Trophoblast cell (in vitro differentiated cells and primary cell): ENCODE data around the gene TXLNB.
A peak's percentile ranks its signal among the peaks of the same experiment; 100 is the strongest.

Experiments used
- DNase-seq, 2 donors: peaks; one replicate each; pipeline ENCODE4 v3.0.0-alpha.2; 2016
- H2AFZ ChIP-seq: 2 replicates; pipeline ENCODE4 v1.6.1; 2013; ENCODE audit warnings: low read length, moderate library complexity, mild to moderate bottlenecking; ENCODE audit not compliant: insufficient read depth, poor library complexity
- H2AK5ac ChIP-seq: 2 replicates; pipeline ENCODE4 v1.6.1; 2013; ENCODE audit warnings: mild to moderate bottlenecking, low read length
- H2BK120ac ChIP-seq: 2 replicates; pipeline ENCODE4 v1.6.1; 2013; ENCODE audit warnings: low read length, mild to moderate bottlenecking, moderate library complexity; ENCODE audit not compliant: insufficient read depth, poor library complexity
- H2BK12ac ChIP-seq: 2 replicates; pipeline ENCODE4 v1.6.1; 2013; ENCODE audit warnings: mild to moderate bottlenecking, low read length, moderate library complexity
- H2BK5ac ChIP-seq: 2 replicates; pipeline ENCODE4 v1.6.1; 2013; ENCODE audit warnings: low read length, low read depth, moderate library complexity, mild to moderate bottlenecking; ENCODE audit not compliant: poor library complexity
- H3K14ac ChIP-seq: 2 replicates; pipeline ENCODE4 v1.6.1; 2013; ENCODE audit warnings: mild to moderate bottlenecking, low read length
- H3K18ac ChIP-seq: 2 replicates; pipeline ENCODE4 v1.6.1; 2013; ENCODE audit warnings: mild to moderate bottlenecking, low read length
- H3K23ac ChIP-seq: 2 replicates; pipeline ENCODE4 v1.6.1; 2013; ENCODE audit warnings: low read length
- H3K27ac ChIP-seq: 2 replicates; pipeline ENCODE4 v1.5.1; 2013; ENCODE audit warnings: low read depth, mild to moderate bottlenecking, inconsistent platforms, low read length, moderate library complexity
- H3K27me3 ChIP-seq: 2 replicates; pipeline ENCODE4 v1.6.1; 2013; ENCODE audit warnings: inconsistent platforms, mild to moderate bottlenecking, low read length, moderate library complexity; ENCODE audit not compliant: insufficient read depth
- H3K36me3 ChIP-seq, 2 experiments: 1 replicate in 1 of 2; 2 replicates in 1 of 2; pipeline ENCODE4 v1.6.1; 2013; ENCODE audit warnings: low read length in 2 of 2, mild to moderate bottlenecking in 2 of 2, moderate library complexity in 1 of 2; ENCODE audit not compliant: insufficient read depth in 2 of 2, control insufficient read depth in 1 of 2
- H3K4ac ChIP-seq: 2 replicates; pipeline ENCODE4 v1.6.1; 2013; ENCODE audit warnings: low read depth, mild to moderate bottlenecking, low read length, moderate library complexity
- H3K4me1 ChIP-seq, 2 experiments: 1 replicate in 1 of 2; 2 replicates in 1 of 2; pipeline ENCODE4 v1.6.1; 2013; ENCODE audit warnings: low read length in 2 of 2, mild to moderate bottlenecking in 2 of 2, moderate library complexity in 1 of 2; ENCODE audit not compliant: insufficient read depth in 2 of 2, control insufficient read depth in 1 of 2
- H3K4me2 ChIP-seq: 2 replicates; pipeline ENCODE4 v1.6.1; 2013; ENCODE audit warnings: inconsistent platforms, mild to moderate bottlenecking, low read length, moderate library complexity
- H3K4me3 ChIP-seq: 2 replicates; pipeline ENCODE4 v1.5.1; 2013; ENCODE audit warnings: mild to moderate bottlenecking, low read depth, low read length, inconsistent platforms
- H3K79me1 ChIP-seq: one replicate; pipeline ENCODE4 v1.6.1; 2013; ENCODE audit warnings: low read length
- H3K79me2 ChIP-seq: 2 replicates; pipeline ENCODE4 v1.6.1; 2013; ENCODE audit warnings: low read length, mild to moderate bottlenecking; ENCODE audit not compliant: control insufficient read depth, insufficient read depth, poor library complexity
- H3K9ac ChIP-seq: 2 replicates; pipeline ENCODE4 v1.6.1; 2013; ENCODE audit warnings: mild to moderate bottlenecking, low read length
- H3K9me3 ChIP-seq: 2 replicates; pipeline ENCODE4 v1.6.1; 2013; ENCODE audit warnings: low read depth, mild to moderate bottlenecking, control low read depth, inconsistent platforms, low read length; ENCODE audit not compliant: insufficient read depth
- H4K12ac ChIP-seq: 2 replicates; pipeline ENCODE4 v1.6.1; 2013; ENCODE audit warnings: low read depth, mild to moderate bottlenecking, low read length, moderate library complexity
- H4K8ac ChIP-seq: 2 replicates; pipeline ENCODE4 v1.6.1; 2013; ENCODE audit warnings: low read depth, mild to moderate bottlenecking, low read length, moderate library complexity
- H4K91ac ChIP-seq: one replicate; pipeline ENCODE4 v1.6.1; 2013; ENCODE audit warnings: low read depth, mild to moderate bottlenecking, low read length, moderate library complexity
- WGBS: extraction: QIAGEN DNeasy Blood & Tissue Kit; methylation state at CpG from one replicate; pipeline ENCODE4 v1.1.7; 2013; ENCODE audit warnings: missing lambda C conversion rate; ENCODE audit not compliant: insufficient read length, insufficient coverage; ENCODE audit errors: extremely low coverage; 5-methylcytosine and 5-hydroxymethylcytosine counted together

Gene TXLNB

DNA sequence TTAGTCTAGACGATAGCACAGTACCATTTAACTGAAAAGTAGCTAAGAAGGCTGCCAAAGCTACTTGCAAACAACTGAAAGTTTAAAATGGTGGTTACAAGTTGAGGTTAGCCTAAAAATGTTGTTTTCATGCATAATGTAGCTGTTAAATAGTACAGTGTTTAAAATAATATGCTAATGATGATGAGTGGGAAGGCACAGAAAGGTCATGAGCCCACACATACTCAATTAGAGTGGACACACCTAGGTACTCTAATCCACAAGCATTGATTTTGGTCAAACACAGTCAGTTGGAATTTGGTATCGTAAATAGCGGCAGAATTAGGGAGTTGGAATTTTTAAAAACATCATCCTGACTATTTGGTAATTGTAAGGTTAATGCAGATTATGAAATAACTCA, 7.0 kb downstream of the TXLNB start:
- Histone ChIP-seq H3K36me3 (no peaks in the 10 kb centered on the region), H2AK5ac (no peak overlapping the region), H4K8ac (no peak overlapping the region), H3K23ac (no peak overlapping the region), H4K12ac (no peak overlapping the region), H2BK5ac (no peak overlapping the region), H2BK120ac (no peak overlapping the region), H3K79me1 (no peaks in the 10 kb centered on the region), H3K4me2 (no peak overlapping the region), H3K18ac (no peak overlapping the region), H3K14ac (no peak overlapping the region), H3K4ac (no peak overlapping the region), H3K9me3 (no peaks in the 10 kb centered on the region), H2AFZ (no peak overlapping the region), H3K4me1 (no peaks in the 10 kb centered on the region), H3K4me3 (no peak overlapping the region), H4K91ac (no peak overlapping the region), H2BK12ac (no peak overlapping the region), H3K9ac (no peak overlapping the region), H3K27ac (no peak overlapping the region), H3K79me2 (no peaks in the 10 kb centered on the region), H3K27me3 (no peaks in the 10 kb centered on the region)
- WGBS: no CpG with 5 or more reads among the region's 3 CpGs
- no peak for DNase-seq

DNA sequence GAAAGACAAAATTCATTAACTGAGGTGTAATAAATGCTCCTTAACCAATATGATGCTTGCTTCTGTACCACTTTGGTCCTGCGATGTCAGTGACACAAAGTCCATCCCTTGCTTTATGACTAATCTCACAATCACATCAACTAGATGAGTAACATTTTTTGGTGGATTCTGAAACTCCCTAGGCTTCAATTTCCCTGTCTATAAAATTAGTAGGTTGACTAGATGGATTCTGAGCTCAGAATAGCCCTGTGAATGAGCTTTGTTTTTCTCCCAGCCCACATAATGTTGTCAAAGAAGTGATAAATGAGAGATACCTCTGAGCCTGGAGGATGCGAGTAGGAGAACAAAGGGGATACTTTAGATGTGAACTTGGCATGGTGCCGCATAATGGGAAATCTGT, 9.1 kb downstream of the TXLNB start:
- no peaks in the 10 kb centered on the region for H3K36me3 ChIP-seq
- no peak overlapping the region for H4K91ac ChIP-seq
- H3K9me3 ChIP-seq: no peaks in the 10 kb centered on the region
- H2BK120ac ChIP-seq: no peak overlapping the region
- H3K14ac ChIP-seq: no peak overlapping the region
- no peak overlapping the region for H3K4me3 ChIP-seq
- H3K23ac ChIP-seq: no peak overlapping the region
- H3K79me1 ChIP-seq: no peaks in the 10 kb centered on the region
- H3K4me1 ChIP-seq: no peaks in the 10 kb centered on the region
- H2AFZ ChIP-seq: no peak overlapping the region
- no peak overlapping the region for H4K8ac ChIP-seq
- no peak for DNase-seq
- no peaks in the 10 kb centered on the region for H3K27me3 ChIP-seq
- H3K9ac ChIP-seq: no peak overlapping the region
- no peak overlapping the region for H2BK12ac ChIP-seq
- H3K79me2 ChIP-seq: no peaks in the 10 kb centered on the region
- no peak overlapping the region for H3K4me2 ChIP-seq
- no peak overlapping the region for H3K18ac ChIP-seq
- H3K27ac ChIP-seq: no peak overlapping the region
- H2AK5ac ChIP-seq: no peak overlapping the region
- WGBS: no CpG with 5 or more reads among the region's 3 CpGs
- no peak overlapping the region for H4K12ac ChIP-seq
- H2BK5ac ChIP-seq: no peak overlapping the region
- no peak overlapping the region for H3K4ac ChIP-seq

DNA sequence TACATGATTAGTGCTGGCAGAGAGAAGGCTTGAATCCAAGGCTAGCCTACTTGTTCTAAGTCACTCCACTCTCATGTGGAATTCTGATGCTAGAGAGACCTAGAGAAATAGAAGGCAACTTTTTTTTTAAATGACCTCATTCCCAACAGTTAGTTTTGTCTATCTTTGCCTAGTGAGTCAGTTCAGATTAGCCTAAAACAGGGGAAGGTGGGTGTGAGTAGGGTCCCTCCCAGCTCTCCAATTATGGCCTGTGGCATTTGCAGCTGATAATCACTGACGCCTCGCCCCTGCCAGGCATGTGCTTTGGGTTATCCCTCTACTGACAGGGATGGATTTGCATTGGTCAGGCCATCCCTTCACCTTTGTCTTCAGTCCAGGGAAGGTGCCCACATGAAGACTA, 13.6 kb downstream of the TXLNB start:
- Histone ChIP-seq H3K4ac (no peak overlapping the region), H3K79me2 (no peaks in the 10 kb centered on the region), H2AFZ (no peak overlapping the region), H2BK5ac (no peak overlapping the region), H3K23ac (no peak overlapping the region), H4K8ac (no peak overlapping the region), H3K14ac (no peak overlapping the region), H3K9ac (no peak overlapping the region), H3K9me3 (no peaks in the 10 kb centered on the region), H3K27ac (no peak overlapping the region), H3K79me1 (no peaks in the 10 kb centered on the region), H3K4me1 (no peaks in the 10 kb centered on the region), H2BK12ac (no peak overlapping the region), H2BK120ac (no peak overlapping the region), H2AK5ac (no peak overlapping the region), H4K91ac (no peak overlapping the region), H3K4me3 (no peak overlapping the region), H3K18ac (no peak overlapping the region), H4K12ac (no peak overlapping the region), H3K36me3 (no peaks in the 10 kb centered on the region), H3K27me3 (no peaks in the 10 kb centered on the region), H3K4me2 (no peak overlapping the region)
- DNase-seq: peak in 1 of 2 donors; percentile 3
- WGBS: no CpG with 5 or more reads among the region's 2 CpGs

DNA sequence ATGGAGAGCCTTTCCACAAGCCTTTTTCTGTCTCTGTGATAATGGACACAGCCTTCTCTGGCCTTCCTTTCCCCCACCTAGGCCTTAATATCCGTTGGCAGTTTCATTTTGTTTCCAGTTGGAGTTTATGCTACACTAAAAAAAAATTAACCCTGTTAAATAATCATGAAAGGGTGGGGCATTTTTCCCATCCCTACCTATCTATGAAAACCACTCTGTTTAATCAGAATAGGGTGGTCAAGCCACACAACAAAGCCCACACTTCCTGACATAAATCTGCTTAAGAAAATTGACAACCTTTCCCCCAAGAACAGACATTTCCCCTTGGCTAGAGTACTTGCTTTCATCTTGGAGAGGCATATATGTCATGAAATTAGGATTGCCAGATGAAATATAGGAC, 14.2 kb downstream of the TXLNB start:
- no peak overlapping the region for H3K9ac ChIP-seq
- no peak overlapping the region for H4K12ac ChIP-seq
- H2BK120ac ChIP-seq: no peak overlapping the region
- no peaks in the 10 kb centered on the region for H3K36me3 ChIP-seq
- no peaks in the 10 kb centered on the region for H3K9me3 ChIP-seq
- H3K27ac ChIP-seq: no peak overlapping the region
- H3K14ac ChIP-seq: no peak overlapping the region
- H2AK5ac ChIP-seq: no peak overlapping the region
- H3K79me2 ChIP-seq: no peaks in the 10 kb centered on the region
- no peak overlapping the region for H2AFZ ChIP-seq
- DNase-seq: no peak
- no CpG with 5 or more reads among the region's 1 CpG for WGBS
- H4K8ac ChIP-seq: no peak overlapping the region
- no peak overlapping the region for H3K18ac ChIP-seq
- no peak overlapping the region for H3K4ac ChIP-seq
- no peak overlapping the region for H3K4me2 ChIP-seq
- no peak overlapping the region for H3K4me3 ChIP-seq
- no peak overlapping the region for H4K91ac ChIP-seq
- H3K79me1 ChIP-seq: no peaks in the 10 kb centered on the region
- H3K4me1 ChIP-seq: no peaks in the 10 kb centered on the region
- no peak overlapping the region for H2BK5ac ChIP-seq
- no peak overlapping the region for H3K23ac ChIP-seq
- H3K27me3 ChIP-seq: no peaks in the 10 kb centered on the region
- H2BK12ac ChIP-seq: no peak overlapping the region
